Activated T-helper 1 cell treated with anti-CD3 and anti-CD28 coated beads, Interleukin-2, amount 50 U/mL, for 16 hours (primary cell): Measurements from ENCODE around the gene UVRAG.

Experiments used
- DNase-seq, 2 donors: peaks; one replicate each; pipeline ENCODE4 v3.0.0-alpha.2; 2020; ENCODE audit warnings: low read depth in 1 of 2, low spot score in 1 of 2

Gene UVRAG

DNA sequence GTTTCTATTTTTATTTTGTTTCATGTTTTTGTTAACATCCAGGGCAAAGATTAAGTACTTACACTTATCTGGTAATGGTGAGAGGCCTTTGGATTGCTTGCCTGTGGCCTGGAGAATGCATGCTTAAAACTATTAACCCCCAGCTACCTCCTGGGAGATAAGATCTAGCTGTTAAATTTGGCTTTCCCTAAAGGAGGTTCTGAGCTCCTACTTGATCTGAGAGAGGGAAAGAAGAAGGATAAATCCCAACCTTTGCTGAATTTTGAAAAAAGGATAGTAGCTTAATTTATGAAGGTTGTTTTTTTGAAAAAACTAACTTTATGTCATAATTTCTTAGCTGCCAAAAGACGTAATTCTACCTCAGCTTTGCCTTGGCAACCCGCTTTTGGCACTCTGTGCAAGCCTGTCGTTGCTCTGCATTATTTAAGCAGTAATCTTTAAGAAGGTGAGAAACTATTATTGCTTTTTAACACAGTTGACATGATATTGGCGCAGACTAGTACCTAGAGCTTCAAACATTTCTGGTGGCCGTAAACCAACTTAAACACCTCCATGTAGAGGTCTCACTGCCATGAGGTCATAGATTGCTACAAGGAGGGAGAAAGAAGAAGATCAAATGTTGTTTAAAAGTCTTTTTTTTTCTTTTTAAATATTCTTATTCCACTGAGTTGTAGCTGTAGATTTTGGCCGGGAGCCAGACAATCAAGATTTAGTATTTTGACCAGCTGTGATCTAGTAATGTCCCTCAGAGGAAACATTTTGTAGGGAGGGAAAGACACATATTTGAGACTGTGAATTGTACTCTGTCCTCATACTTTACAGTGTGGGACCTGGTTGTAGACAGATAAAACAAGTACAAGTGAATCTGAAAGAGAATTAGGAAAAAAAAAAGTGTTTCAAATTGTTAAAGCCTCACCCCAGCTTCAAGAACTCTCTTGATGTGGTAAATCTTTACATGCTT, 316.9 kb downstream of the UVRAG start:
- DNase-seq = no peak

DNA sequence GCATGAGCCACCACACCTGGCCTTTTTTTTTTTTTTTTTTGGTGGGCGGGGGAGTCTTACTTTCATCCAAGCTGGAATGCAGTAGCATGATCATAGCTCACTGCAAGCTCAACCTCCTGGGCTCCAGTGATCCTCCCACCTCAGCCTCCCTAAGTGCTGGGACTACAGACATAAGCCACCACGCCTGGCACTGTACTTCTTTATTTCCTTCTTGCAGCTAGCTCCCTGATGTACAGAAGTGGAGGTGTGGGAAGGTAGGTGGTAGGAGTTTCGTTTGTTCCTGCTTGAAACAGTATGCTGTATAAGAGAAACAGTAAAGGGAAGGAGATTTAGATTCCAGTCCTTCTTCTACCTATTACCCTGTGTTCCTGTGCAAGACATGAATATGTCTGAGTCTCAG, 319.2 kb downstream of the UVRAG start:
- DNase-seq = no peak

DNA sequence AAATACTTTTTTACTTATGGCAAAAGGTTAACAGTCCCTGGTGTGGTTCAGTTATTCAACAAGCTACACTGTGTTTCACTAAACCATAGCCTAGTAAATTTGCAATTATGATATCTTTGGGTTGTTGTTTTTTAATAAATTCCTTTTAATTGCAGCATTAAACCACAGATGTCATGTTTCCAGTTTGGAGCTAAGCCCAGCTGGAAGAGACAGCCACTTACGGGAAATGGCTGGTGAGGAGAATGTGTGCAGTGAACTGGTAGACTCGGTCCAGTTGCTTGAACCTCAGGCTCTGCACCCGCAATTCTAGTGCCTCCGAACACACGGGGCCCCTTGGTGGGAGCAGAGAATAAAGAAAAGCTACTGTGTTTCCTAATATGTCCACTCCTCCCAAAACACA, 320.5 kb downstream of the UVRAG start:
- no peak for DNase-seq

DNA sequence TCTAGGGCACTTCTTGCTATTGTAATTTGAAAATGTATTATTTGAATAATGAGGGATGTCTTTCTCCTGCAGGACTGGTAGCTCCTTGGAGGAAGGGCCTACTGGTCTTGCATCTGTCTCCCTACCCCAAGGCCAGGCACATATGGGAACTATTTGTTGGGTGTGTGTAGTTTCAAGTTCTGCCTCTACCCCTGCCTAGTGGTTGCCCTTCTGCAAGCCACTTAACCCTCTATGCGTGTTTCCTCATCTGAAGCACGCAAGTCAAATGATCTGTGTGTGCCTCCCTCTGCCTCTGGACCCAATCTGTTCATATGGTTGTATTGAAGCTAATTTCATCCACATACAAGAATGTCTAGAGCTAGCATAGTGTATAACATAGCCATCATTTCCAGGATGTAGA, 324.3 kb downstream of the UVRAG start:
- DNase-seq = no peak

DNA sequence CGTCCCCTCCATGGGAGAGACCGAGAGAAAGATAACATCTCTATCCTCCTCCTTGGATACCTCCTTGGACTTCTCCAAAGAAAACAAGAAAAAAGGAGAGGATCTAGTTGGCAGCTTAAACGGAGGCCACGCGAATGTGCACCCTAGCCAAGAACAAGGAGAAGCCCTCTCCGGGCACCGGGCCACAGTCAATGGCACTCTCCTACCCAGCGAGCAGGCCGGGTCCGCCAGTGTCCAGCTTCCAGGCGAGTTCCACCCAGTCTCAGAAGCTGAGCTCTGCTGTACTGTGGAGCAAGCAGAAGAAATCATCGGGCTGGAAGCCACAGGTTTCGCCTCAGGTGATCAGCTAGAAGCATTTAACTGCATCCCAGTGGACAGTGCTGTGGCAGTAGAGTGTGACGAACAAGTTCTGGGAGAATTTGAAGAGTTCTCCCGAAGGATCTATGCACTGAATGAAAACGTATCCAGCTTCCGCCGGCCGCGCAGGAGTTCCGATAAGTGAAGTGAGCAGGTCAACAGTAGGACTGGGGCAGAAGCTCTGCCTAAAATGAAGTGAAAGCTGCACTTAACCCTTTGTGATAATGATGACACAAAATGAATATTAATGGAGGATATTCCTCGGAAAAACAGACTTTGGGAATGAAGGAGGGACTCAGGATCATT, 326.0 kb downstream of the UVRAG start:
- no peak for DNase-seq

DNA sequence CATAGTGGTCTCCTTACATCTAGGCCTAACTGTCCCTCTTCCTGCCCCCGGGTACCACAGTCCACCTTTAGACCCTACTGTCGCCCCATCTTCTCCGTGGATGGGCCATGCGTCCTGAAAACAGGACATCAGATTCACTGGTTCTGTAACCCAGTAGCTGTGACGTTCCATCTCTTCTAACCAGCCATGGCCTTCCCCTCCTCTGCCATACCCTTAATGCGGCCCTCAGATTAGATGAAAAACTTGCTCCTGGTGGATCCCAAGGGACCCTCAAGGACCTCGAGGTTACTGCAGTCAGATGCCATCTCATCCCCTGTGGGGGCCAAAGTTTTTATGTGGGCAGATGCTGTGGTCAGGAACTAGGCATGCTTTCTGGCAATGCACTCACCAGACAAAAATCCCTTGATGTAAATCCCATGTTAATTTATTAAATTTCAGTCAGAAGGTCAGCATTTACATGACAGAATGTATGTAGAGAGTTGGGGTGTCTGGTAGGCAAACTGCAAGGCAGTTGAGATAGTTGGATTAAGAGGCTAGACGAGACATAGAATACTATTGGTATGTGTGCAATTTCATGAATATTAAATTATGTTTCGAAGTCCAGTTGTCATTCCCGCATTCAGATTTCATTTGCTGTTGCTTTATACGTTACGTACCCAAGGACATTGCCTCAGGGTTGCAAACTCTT, 327.0 kb downstream of the UVRAG start:
- DNase-seq = no peak

DNA sequence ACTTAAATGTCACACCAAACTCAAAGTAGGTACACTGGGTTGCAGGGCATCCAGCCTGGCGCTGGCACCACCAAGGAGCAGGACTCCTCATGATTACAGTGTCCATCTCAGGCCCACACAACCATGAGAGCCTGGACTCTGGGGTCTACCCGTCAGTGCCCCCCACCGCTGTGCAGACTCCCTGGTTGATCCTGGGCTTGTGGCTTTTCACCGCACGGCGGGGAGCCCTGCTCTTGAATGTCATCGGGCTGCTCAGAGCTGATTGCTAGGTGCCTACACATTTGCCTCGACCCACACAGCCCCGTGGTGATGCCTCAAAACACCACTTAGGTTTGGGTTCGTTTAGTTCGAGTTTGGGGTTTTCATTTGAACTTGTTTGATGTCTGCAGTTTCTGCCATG, 328.3 kb downstream of the UVRAG start:
- no peak for DNase-seq

DNA sequence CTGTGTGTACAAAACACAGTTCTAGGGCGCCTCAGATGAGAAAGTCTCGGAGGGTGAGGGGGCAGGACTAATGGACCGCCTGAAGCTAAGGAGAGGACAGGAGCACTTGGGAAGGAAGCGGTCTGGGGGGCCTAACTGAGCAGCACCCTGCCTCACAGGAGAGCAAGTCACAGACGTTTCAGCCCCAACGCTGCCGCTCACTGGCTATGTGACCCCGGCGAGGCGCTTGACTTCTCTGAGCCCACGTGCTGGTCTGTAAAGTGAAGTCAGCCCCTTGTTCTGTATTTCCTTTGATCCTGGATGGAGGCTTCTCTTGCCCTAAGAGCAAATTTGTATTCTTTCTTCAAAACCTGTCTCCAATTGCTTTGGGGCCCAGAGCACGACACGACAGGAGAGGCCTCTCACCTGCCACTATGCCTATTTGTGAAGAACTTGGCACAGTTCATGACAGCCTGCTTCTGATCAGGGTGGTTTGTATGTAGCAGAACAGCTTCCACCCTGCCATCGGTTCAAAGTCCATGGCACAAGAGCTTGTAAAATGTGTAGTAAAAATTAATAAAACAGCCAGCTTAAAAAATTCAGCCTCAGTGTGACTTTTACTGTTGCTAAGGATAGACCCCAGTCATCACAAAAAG, 332.2 kb downstream of the UVRAG start:
- DNase-seq = no peak

DNA sequence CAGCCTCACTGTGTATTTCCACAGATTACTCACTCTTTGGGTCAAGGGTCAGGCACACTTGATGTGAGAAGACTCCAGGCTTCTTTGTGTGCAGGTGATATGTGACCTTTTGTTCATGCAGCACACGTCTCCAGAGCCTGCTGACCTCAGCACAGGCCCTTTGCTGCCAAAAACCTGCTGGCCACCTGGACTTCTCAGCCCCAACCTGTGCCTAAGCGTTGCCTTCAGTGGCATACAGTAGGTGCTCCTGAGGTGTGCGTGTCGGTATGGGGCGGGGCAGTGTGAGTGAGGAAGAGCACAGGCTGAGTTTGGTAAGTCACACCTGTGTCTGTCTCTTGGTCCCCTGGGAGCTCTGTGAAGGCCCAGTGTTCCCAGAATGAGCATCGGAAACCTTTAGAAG, 333.2 kb downstream of the UVRAG start:
- no peak for DNase-seq

DNA sequence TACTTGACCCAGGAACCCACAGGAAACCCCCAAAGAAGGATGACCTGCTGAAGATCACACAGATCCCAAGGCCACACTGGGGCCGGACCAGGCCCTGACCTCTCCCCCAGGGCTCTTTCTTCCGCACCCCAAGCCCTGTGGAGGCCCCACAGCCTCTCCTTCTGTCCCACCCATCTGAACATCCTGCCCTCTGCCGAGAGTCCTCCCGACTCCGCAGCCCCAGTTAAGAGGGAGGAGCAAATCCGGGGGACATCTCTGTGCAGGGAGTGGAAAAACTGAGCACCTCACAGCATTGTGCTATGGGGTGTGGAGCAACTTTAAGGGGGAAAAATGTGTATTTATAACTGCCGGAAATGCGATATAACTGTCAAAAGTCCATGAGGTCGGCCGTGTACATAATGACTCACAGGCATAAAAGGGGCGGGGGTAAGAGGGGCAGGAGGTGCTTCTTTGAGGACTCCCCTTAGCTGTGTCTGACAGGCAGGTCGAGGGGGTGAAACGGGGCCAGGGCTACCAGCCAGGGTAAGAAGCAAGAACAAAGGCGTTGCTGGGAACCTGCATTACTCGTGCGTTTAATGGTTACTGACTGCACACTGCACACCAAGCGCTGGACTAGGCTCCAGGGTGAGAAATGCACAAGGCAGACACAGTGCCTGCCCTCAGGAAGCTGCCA, 334.1 kb downstream of the UVRAG start:
- no peak for DNase-seq

DNA sequence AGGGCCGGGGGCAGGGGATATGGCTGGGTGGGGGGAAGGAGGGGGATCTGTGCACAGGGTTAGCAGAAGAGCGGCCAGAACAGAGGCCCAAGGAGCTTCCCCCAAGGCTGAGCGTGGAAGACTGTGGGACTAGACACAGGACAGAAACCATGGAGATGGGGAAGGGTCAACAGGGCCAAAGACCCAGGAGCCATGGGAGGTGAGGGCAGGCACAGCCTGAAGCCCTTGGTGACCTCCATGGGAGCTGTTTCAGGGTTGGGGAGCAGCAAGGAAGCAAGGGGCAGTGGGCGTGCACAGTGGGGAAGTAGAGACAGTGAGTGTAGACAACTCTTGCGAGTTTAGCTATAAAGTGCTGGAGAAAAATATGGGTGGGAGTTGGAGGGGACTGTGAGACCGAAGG, 334.7 kb downstream of the UVRAG start:
- DNase-seq = no peak

DNA sequence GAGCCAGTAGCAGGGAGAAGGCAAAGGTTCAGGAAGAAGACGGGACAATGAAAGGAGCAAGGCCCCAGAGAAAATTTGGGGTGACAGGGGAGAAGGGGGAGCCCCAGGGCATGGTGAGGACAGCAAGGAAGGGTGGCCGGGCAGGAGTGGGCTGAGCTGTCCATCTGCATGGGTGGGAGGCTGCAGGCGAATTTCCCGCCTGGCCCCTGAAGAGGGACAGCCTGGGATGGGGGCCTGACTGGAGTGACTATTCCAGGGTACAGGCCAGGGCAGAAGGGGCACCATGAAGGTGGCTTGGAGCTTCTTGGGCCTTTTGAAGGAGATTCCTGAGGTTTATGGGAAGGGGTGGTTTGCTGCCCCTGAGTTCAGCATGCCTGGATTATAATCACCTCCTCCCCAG, 335.1 kb downstream of the UVRAG start:
- no peak for DNase-seq

DNA sequence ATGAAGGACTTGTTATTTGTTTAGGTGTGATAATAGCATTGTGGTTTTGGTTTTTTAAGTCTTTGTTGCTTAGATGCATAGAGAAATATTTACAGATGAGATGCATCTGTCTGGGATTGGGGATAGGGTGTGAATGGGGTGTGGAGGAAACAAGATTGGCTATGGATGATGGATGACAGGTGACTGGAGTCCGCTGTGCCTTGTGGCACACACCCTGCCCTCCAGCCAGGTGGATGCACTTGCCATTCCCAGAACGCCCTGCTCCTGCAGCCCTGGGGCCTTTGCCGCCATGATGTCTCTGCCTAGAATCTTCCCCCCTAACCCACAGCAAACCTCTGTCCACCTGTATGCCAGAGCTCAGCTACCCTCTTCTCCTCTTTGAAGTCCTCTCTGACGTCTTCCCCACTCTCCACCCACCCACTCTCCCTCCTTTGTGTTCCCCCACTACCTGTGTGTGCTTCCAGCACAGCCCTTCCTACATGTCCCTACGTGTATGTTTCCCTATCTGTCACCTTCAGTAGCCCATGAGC, 336.6 kb downstream of the UVRAG start:
- DNase-seq = no peak

DNA sequence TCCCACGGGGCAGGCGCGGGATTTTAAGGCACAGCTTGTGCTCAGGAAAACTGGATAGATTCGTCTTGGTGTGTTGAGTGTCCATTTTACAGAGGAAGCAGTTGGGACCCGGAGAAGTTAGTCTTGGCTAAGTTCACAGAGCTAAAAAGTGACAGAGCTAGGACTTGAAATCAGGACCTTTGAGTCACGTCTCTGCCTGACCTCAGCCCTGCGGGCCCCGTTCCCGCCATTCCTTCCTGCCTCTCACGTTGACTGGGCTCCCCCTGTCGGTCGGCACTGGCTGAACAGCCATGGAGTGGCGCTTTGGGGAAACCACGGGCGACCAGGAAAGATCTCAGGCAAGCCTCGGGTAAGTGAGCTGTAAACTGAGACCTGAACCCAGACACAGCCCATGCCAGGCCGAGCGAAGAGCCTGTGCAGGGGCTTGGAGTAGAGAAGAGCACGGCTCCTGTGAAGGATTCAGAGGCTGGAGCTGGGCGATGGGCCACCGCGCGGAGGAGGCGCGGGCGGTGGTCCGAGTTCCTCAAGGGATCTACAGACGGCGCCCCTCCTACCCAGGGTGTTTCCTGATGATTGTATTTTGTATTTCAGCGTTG, 337.2 kb downstream of the UVRAG start:
- peak; percentile 63 to 66 for DNase-seq

DNA sequence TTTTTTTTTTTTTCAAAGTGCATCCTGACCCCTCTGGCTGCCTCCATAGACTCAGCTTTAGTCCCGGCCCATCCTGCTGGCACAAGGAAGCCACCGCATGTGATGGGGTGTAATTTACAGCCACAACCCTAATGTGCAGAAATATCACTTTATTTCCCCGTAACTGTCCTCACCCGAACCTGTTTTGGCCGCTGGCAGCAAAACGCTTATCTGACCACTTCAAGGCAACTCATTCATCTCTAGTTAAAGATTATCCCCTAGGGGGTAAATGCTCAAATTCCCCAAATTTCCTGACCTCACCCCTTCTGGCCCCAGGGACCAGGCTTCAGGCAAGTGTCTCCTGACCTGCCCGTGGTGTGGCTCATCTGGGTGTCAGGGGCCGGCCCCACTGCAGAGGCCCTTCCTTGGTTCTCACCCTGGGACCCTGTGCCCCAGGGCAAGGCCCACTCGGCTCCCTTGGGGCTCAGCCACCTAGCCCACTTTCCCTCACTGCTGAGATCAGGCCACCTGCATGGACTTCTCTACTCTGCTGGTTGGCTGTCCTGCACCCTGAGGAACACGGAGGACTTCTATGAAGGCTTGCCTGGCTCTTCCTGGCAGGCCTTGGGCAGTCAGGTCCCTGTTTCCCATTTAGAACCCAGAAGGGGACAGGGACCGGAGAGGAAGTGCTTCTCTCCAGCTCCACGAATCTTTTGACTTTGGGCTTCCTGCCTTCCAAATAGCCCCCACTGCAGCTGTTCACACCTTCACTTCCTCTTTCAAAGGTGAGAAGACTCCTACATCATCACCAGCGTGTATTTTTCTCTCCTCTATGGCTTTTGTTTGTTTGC, 337.9 kb downstream of the UVRAG start:
- no peak for DNase-seq

DNA sequence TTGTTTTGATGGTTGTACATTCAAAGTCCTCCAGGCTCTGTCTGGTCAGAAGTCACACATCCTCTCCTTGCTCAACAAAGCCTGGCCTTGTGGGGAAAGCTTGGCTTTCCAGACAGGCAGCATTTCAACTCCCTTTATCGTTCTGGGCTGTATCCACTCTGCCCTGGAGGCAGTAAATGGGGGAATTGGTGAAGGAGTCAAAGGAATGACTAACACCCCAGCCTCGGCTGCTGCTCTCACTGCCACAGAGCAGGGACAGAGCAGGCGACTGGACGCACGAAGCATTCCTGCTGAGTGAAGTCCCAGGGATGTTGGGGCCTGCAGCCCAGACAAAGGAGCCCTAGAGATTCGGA, 338.5 kb downstream of the UVRAG start:
- DNase-seq = no peak

DNA sequence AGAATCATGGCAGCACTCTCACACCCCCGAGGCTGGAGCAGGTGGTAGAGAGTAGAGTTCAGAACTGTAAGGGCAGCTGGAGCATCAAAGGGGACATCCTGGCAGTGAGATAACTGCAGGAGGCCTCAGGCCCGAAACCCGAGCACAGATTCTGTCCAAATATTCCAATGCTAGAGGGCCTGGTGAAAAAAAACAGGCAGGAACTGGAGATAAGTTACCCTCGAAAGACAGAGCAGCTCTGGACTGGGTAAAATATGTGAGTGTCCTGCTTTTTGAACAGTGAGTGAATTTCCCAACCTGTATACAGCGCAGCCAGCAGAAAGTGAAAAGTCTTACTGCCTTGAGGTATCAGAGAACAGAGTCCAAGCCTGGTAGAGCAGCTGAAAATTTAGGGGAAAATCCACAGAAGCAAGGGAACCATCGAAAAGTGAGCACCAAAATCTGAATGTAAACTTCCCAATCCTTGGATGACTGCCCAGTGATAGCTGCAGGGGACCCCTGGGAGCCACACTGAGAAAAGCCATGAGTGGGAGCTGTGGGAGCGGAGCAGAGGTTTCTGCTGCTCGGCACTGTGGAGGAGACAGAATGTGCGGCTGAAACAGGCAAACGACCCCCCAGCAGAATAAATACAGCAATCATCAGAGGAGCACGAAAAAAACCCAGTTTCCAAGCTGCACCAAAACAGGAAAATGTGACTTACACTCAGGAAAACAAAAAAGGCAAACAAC, 340.7 kb downstream of the UVRAG start:
- no peak for DNase-seq

DNA sequence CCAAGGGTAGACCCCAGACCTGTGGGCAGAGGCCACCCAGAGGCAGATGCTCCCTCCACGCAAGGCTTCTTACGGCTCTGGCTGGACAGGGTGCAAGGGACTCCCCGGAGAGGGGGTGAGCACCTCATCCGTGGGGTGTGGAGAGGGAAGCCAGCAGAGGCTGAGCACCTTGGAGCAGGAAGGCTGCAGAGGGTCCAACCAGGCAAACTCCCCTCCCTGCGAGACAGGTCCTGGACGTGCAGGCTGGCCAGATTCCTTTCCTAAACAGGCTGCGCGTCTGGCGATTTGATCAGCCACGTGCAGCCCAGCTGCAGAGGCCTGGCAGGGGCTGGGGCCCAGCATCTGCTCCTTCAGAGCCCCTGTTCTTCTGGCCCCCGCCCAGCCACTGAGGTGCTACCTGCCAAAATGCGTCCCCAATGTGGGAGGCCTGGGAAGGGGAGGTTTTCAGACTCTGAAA, 342.0 kb downstream of the UVRAG start:
- DNase-seq = no peak

DNA sequence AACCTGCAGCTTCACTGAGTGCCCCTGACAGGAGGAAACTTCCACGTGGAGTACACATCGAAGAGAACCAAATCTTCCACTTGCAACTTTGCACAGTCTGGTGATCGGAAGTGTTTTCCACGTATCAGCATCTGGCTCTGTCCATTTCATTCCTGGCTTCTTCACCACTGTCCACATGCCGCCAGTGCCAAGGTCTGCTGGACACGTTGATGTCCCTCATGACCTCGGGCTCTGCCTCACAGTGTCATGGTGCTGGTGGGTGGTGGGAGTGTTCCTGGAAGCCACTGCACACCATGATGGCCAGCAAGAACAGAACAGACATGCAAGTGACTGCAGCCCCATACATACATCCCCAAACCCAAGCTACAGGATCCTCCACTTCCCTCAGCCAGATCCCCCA, 342.9 kb downstream of the UVRAG start:
- no peak for DNase-seq
